ENCODE data around the gene UBQLN2.

The UBQLN2 gene

DNA sequence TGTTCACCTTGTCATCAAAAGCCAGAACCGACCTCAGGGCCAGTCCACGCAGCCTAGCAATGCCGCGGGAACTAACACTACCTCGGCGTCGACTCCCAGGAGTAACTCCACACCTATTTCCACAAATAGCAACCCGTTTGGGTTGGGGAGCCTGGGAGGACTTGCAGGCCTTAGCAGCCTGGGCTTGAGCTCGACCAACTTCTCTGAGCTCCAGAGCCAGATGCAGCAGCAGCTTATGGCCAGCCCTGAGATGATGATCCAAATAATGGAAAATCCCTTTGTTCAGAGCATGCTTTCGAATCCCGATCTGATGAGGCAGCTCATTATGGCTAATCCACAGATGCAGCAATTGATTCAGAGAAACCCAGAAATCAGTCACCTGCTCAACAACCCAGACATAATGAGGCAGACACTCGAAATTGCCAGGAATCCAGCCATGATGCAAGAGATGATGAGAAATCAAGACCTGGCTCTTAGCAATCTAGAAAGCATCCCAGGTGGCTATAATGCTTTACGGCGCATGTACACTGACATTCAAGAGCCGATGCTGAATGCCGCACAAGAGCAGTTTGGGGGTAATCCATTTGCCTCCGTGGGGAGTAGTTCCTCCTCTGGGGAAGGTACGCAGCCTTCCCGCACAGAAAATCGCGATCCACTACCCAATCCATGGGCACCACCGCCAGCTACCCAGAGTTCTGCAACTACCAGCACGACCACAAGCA is 898 bp downstream of the UBQLN2 start:
- peak in 2 of 3 donors; percentile 27 to 39 for DNase-seq
- H3K27me3 ChIP-seq (replicated peaks in 2 of 5; ENCODE audit: control insufficient read depth in 4 of 5, insufficient read depth in 5 of 5, low read length in 4 of 5) = peaks cover 0 to 13% (median 0%) of the 10 kb centered on the region in 5 experiments
- ChIA-PET CTCF (interaction anchor here (1.4 kb wide), 1 partner anchor 164 kb away, joined by 3 read pairs; no protein-coding TSS in a partner anchor), POLR2A (no interaction called here)
- H3K27ac ChIP-seq (ENCODE audit: insufficient read depth in 1 of 2, low read depth in 1 of 2, low read length in 2 of 2, poor library complexity in 1 of 2, severe bottlenecking in 2 of 2) = peak overlapping the region; percentile 83 to 94
- peaks cover 0 to 5% (median 0%) of the 10 kb centered on the region in 5 experiments for H3K9me3 ChIP-seq (ENCODE audit: control extremely low read depth in 1 of 5, control insufficient read depth in 4 of 5, insufficient read depth in 2 of 5, low read depth in 1 of 5, low read length in 4 of 5)
- H3K4me3 ChIP-seq (ENCODE audit: control insufficient read depth in 1 of 7, extremely low read depth in 1 of 7, insufficient read depth in 4 of 7, low read depth in 2 of 7, low read length in 6 of 7) = peak overlapping the region; percentile 58 to 88 (median 75)
- H3K36me3 ChIP-seq (ENCODE audit: control insufficient read depth in 4 of 4, insufficient read depth in 4 of 4, low read length in 3 of 4) = peaks cover 0 to 6% (median 0%) of the 10 kb centered on the region in 4 experiments
- 32% methylated on average over 23 of the region's 23 CpGs for WGBS (ENCODE audit: insufficient coverage)
- peaks cover 10 to 39% (median 16%) of the 10 kb centered on the region in 4 experiments for H3K4me1 ChIP-seq (ENCODE audit: control extremely low read depth in 1 of 4, control insufficient read depth in 4 of 4, insufficient read depth in 4 of 4, low read length in 3 of 4)

DNA sequence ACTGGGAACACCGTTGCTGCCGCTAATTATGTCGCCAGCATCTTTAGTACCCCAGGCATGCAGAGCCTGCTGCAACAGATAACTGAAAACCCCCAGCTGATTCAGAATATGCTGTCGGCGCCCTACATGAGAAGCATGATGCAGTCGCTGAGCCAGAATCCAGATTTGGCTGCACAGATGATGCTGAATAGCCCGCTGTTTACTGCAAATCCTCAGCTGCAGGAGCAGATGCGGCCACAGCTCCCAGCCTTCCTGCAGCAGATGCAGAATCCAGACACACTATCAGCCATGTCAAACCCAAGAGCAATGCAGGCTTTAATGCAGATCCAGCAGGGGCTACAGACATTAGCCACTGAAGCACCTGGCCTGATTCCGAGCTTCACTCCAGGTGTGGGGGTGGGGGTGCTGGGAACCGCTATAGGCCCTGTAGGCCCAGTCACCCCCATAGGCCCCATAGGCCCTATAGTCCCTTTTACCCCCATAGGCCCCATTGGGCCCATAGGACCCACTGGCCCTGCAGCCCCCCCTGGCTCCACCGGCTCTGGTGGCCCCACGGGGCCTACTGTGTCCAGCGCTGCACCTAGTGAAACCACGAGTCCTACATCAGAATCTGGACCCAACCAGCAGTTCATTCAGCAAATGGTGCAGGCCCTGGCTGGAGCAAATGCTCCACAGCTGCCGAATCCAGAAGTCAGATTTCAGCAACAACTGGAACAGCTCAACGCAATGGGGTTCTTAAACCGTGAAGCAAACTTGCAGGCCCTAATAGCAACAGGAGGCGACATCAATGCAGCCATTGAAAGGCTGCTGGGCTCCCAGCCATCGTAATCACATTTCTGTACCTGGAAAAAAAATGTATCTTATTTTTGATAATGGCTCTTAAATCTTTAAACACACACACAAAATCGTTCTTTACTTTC is 1.8 kb downstream of the UBQLN2 start:
- Histone ChIP-seq H3K27me3 (replicated peaks in 2 of 5; ENCODE audit: control insufficient read depth in 4 of 5, insufficient read depth in 5 of 5, low read length in 4 of 5) (peaks cover 0 to 13% (median 0%) of the 10 kb centered on the region in 5 experiments), H3K36me3 (ENCODE audit: control insufficient read depth in 4 of 4, insufficient read depth in 4 of 4, low read length in 3 of 4) (peaks cover 0 to 6% (median 0%) of the 10 kb centered on the region in 4 experiments), H3K4me1 (ENCODE audit: control extremely low read depth in 1 of 4, control insufficient read depth in 4 of 4, insufficient read depth in 4 of 4, low read length in 3 of 4) (peaks cover 10 to 45% (median 19%) of the 10 kb centered on the region in 4 experiments), H3K27ac (ENCODE audit: insufficient read depth in 1 of 2, low read depth in 1 of 2, low read length in 2 of 2, poor library complexity in 1 of 2, severe bottlenecking in 2 of 2) (peak overlapping the region in 1 of 2 experiments; percentile 94), H3K9me3 (ENCODE audit: control extremely low read depth in 1 of 5, control insufficient read depth in 4 of 5, insufficient read depth in 2 of 5, low read depth in 1 of 5, low read length in 4 of 5) (peaks cover 0 to 5% (median 0%) of the 10 kb centered on the region in 5 experiments), H3K4me3 (ENCODE audit: control insufficient read depth in 1 of 7, extremely low read depth in 1 of 7, insufficient read depth in 4 of 7, low read depth in 2 of 7, low read length in 6 of 7) (peak overlapping the region; percentile 58 to 88 (median 75))
- POLR2A ChIA-PET = no interaction called here
- peak in 2 of 3 donors; percentile 12 to 34 for DNase-seq
- 50% methylated on average over 15 of the region's 20 CpGs for WGBS (ENCODE audit: insufficient coverage)
- CTCF ChIA-PET = interaction anchor here (1.4 kb wide), 1 partner anchor 163 kb away, joined by 3 read pairs; no protein-coding TSS in a partner anchor

DNA sequence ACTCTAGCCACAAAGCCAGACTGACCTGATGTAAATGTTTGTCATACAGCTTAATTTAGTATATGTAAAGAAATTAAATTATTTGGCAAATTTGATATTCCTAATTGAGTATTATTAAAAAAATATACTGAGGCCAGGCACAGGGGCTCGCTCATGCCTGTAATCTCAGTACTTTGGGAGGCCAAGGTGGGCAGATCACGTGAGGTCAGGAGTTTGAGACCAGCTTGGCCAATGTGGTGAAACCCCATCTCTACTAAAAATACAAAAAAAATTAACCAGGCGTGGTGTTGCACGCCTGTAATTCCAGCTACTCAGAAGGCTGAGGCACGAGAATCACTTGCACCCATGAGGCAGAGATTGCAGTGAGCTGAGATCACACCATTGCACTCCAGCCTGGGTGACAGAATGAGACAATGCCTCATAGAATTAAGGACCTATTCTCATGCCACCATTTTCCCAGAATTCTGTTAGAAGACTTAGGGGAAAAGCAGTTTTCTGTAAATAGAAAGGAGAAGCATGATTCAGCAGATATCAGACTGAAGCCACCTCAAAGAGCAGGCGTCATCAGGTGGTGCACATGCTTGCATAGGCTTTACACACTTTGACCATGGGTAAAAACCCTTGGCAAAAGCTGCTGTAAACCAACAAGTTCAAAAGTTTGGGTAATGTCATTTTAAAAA is 6.1 kb downstream of the UBQLN2 start:
- no peak overlapping the region for H3K4me3 ChIP-seq (ENCODE audit: control insufficient read depth in 1 of 7, extremely low read depth in 1 of 7, insufficient read depth in 4 of 7, low read depth in 2 of 7, low read length in 6 of 7)
- H3K27me3 ChIP-seq (replicated peaks in 2 of 5; ENCODE audit: control insufficient read depth in 4 of 5, insufficient read depth in 5 of 5, low read length in 4 of 5) = peaks cover 0 to 4% (median 0%) of the 10 kb centered on the region in 5 experiments
- peaks cover 0 to 2% (median 0%) of the 10 kb centered on the region in 5 experiments for H3K9me3 ChIP-seq (ENCODE audit: control extremely low read depth in 1 of 5, control insufficient read depth in 4 of 5, insufficient read depth in 2 of 5, low read depth in 1 of 5, low read length in 4 of 5)
- H3K4me1 ChIP-seq (ENCODE audit: control extremely low read depth in 1 of 4, control insufficient read depth in 4 of 4, insufficient read depth in 4 of 4, low read length in 3 of 4) = peaks cover 10 to 41% (median 16%) of the 10 kb centered on the region in 4 experiments
- 64% methylated on average over 5 of the region's 6 CpGs for WGBS (ENCODE audit: insufficient coverage)
- POLR2A ChIA-PET = interaction anchor here (0.7 kb wide), 1 partner anchor 845 kb away, joined by 3 read pairs; no protein-coding TSS in a partner anchor
- CTCF ChIA-PET = interaction anchor here (0.6 kb wide), 1 partner anchor 846 kb away, joined by 3 read pairs; no protein-coding TSS in a partner anchor
- H3K27ac ChIP-seq (ENCODE audit: insufficient read depth in 1 of 2, low read depth in 1 of 2, low read length in 2 of 2, poor library complexity in 1 of 2, severe bottlenecking in 2 of 2) = no peak overlapping the region
- H3K36me3 ChIP-seq (ENCODE audit: control insufficient read depth in 4 of 4, insufficient read depth in 4 of 4, low read length in 3 of 4) = peaks cover 0 to 6% (median 0%) of the 10 kb centered on the region in 4 experiments
- peak; percentile 19 to 75 (median 67) for DNase-seq

DNA sequence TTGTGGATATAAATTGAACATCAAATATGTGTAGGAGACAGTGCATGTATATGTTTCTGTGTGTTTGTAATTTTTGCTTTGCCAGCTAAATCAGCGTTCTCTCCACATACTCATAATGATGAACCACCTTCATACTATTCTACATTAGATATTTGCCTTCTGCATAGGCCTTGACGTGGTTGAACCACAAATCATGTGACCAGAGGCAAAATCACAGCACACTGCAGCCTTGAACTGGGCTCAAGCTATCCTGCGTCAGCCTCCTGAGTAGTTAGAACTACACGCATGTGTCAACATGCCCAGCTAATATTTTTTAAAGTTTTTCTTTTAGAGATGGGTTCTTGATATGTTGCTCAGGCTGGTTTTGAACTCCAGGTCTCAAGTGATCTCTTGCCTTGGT is 9.5 kb downstream of the UBQLN2 start:
- Histone ChIP-seq H3K36me3 (ENCODE audit: control insufficient read depth in 4 of 4, insufficient read depth in 4 of 4, low read length in 3 of 4) (peaks cover 0 to 2% (median under 1%) of the 10 kb centered on the region in 4 experiments), H3K9me3 (ENCODE audit: control extremely low read depth in 1 of 5, control insufficient read depth in 4 of 5, insufficient read depth in 2 of 5, low read depth in 1 of 5, low read length in 4 of 5) (no peaks in the 10 kb centered on the region), H3K27me3 (replicated peaks in 2 of 5; ENCODE audit: control insufficient read depth in 4 of 5, insufficient read depth in 5 of 5, low read length in 4 of 5) (no peaks in the 10 kb centered on the region), H3K4me3 (ENCODE audit: control insufficient read depth in 1 of 7, extremely low read depth in 1 of 7, insufficient read depth in 4 of 7, low read depth in 2 of 7, low read length in 6 of 7) (no peak overlapping the region), H3K27ac (ENCODE audit: insufficient read depth in 1 of 2, low read depth in 1 of 2, low read length in 2 of 2, poor library complexity in 1 of 2, severe bottlenecking in 2 of 2) (no peak overlapping the region), H3K4me1 (ENCODE audit: control extremely low read depth in 1 of 4, control insufficient read depth in 4 of 4, insufficient read depth in 4 of 4, low read length in 3 of 4) (peaks cover 0 to 17% (median 7%) of the 10 kb centered on the region in 4 experiments)
- DNase-seq = no peak
- ChIA-PET CTCF (no interaction called here), POLR2A (no interaction called here)
- WGBS (ENCODE audit: insufficient coverage) = 78% methylated on average over 3 of the region's 4 CpGs

DNA sequence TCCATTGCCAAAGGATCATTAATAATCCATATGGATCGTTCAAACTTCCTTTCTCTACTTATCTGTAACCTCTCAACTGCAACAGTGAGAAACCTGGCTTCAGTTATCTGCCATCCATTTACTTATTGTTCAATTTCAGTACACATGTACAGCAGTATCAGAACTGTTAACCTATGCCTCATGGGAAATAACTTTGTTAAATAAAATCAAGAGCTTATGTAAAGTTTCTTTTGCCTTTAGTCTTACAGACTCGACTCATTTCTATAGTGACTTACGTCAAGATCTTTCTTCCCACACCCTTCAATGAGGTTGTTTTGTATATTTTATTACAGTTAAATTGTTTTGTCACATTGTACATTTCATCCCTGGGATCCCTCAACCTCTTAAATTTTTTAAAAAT is 11.4 kb downstream of the UBQLN2 start:
- Histone ChIP-seq H3K27ac (ENCODE audit: insufficient read depth in 1 of 2, low read depth in 1 of 2, low read length in 2 of 2, poor library complexity in 1 of 2, severe bottlenecking in 2 of 2) (no peak overlapping the region), H3K36me3 (ENCODE audit: control insufficient read depth in 4 of 4, insufficient read depth in 4 of 4, low read length in 3 of 4) (peaks cover 0 to 2% (median under 1%) of the 10 kb centered on the region in 4 experiments), H3K4me3 (ENCODE audit: control insufficient read depth in 1 of 7, extremely low read depth in 1 of 7, insufficient read depth in 4 of 7, low read depth in 2 of 7, low read length in 6 of 7) (no peak overlapping the region), H3K4me1 (ENCODE audit: control extremely low read depth in 1 of 4, control insufficient read depth in 4 of 4, insufficient read depth in 4 of 4, low read length in 3 of 4) (peaks cover 0 to 2% (median 1%) of the 10 kb centered on the region in 4 experiments), H3K9me3 (ENCODE audit: control extremely low read depth in 1 of 5, control insufficient read depth in 4 of 5, insufficient read depth in 2 of 5, low read depth in 1 of 5, low read length in 4 of 5) (peaks cover 0 to 2% (median 0%) of the 10 kb centered on the region in 5 experiments), H3K27me3 (replicated peaks in 2 of 5; ENCODE audit: control insufficient read depth in 4 of 5, insufficient read depth in 5 of 5, low read length in 4 of 5) (no peaks in the 10 kb centered on the region)
- no peak for DNase-seq
- WGBS (ENCODE audit: insufficient coverage) = 100% methylated on average over 1 of the region's 3 CpGs
- ChIA-PET CTCF (no interaction called here), POLR2A (no interaction called here)

DNA sequence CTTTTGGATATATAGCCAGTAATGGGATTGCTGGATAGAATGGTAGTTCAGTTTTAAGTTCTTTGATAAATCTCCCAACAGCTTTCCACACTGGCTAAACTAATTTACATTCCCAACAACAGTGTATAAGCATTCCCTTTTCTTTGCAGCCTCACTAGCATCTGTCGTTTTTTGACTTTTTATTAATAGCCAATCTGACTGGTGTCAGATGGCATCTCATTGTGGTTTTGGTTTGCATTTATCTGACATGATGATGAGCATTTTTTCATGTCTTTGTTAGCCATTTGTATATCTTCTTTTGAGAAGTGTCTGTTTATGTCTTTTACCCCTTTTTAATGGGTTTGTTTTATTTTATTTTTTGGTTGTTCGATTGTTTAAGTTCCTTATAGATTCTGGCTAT is 13.3 kb downstream of the UBQLN2 start:
- ChIA-PET POLR2A (no interaction called here), CTCF (no interaction called here)
- H3K27me3 ChIP-seq (replicated peaks in 2 of 5; ENCODE audit: control insufficient read depth in 4 of 5, insufficient read depth in 5 of 5, low read length in 4 of 5) = no peaks in the 10 kb centered on the region

More for the DNA sequence above, 13.3 kb downstream of the UBQLN2 start:
- no peak overlapping the region for H3K27ac ChIP-seq (ENCODE audit: insufficient read depth in 1 of 2, low read depth in 1 of 2, low read length in 2 of 2, poor library complexity in 1 of 2, severe bottlenecking in 2 of 2)
- H3K9me3 ChIP-seq (ENCODE audit: control extremely low read depth in 1 of 5, control insufficient read depth in 4 of 5, insufficient read depth in 2 of 5, low read depth in 1 of 5, low read length in 4 of 5) = peaks cover 0 to 9% (median 6%) of the 10 kb centered on the region in 5 experiments
- no peak overlapping the region for H3K4me3 ChIP-seq (ENCODE audit: control insufficient read depth in 1 of 7, extremely low read depth in 1 of 7, insufficient read depth in 4 of 7, low read depth in 2 of 7, low read length in 6 of 7)
- H3K4me1 ChIP-seq (ENCODE audit: control extremely low read depth in 1 of 4, control insufficient read depth in 4 of 4, insufficient read depth in 4 of 4, low read length in 3 of 4) = no peaks in the 10 kb centered on the region
- WGBS (ENCODE audit: insufficient coverage) = 100% methylated on average over 1 of the region's 2 CpGs
- DNase-seq = no peak
- H3K36me3 ChIP-seq (ENCODE audit: control insufficient read depth in 4 of 4, insufficient read depth in 4 of 4, low read length in 3 of 4) = peaks cover 0 to 2% (median under 1%) of the 10 kb centered on the region in 4 experiments

Measured in common myeloid progenitor, CD34-positive (primary cell).